HG03103 (cell line): ENCODE results near the gene PLEKHF1.
"Not testable (repeated sequence)": the region's sequence is repeated elsewhere in the genome, so short reads cannot be mapped to it uniquely, and the experiment has no call there.

ENCODE experiments used
- ATAC-seq: cut with Tn5 transposase; IDR thresholded peaks from one replicate; pipeline ENCODE4 v1.9.1; 2021; ENCODE audit warnings: low read depth; ENCODE audit not compliant: unreplicated experiment

Gene PLEKHF1, protein sequence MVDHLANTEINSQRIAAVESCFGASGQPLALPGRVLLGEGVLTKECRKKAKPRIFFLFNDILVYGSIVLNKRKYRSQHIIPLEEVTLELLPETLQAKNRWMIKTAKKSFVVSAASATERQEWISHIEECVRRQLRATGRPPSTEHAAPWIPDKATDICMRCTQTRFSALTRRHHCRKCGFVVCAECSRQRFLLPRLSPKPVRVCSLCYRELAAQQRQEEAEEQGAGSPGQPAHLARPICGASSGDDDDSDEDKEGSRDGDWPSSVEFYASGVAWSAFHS

GRCh38 chr19:29665215-29665825 lies at the start of gene PLEKHF1:
Gene PLEKHF1 (plus strand): TSS chr19:29665461. CDS start chr19:29673840, 8,379 bp downstream.
- peak; percentile 89 for ATAC-seq

DNA sequence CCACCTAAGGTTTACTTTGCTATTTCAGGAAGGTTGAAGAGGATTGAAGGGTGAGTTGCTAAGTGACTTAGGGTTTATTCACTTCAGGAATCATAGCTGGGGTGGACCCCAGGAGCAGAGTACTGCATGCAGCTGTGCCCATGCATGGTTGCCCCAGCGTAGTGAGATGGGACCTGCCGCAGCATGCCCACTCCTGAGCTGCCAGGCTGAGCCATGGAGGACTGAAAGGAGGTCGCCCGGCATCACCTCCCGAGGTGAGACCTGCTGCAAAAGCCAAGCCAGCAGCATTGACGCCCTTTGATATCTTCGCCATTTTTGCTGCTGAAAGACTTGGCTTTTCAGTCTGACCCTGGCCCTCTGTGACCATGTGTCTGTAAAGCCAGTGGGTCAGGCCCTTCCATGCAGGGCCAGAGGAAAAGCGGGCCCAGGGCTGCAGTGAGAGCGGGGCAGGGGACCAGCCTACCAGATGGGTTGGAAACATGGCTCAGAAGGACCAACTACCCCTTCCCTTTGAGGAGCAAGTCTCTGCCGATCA lies 49.3 kb upstream of the PLEKHF1 start:
- no peak for ATAC-seq

- ATAC-seq = no peak
Measured at GRCh38 chr19:29616541-29616940, 48.7 kb upstream of the PLEKHF1 start.

DNA sequence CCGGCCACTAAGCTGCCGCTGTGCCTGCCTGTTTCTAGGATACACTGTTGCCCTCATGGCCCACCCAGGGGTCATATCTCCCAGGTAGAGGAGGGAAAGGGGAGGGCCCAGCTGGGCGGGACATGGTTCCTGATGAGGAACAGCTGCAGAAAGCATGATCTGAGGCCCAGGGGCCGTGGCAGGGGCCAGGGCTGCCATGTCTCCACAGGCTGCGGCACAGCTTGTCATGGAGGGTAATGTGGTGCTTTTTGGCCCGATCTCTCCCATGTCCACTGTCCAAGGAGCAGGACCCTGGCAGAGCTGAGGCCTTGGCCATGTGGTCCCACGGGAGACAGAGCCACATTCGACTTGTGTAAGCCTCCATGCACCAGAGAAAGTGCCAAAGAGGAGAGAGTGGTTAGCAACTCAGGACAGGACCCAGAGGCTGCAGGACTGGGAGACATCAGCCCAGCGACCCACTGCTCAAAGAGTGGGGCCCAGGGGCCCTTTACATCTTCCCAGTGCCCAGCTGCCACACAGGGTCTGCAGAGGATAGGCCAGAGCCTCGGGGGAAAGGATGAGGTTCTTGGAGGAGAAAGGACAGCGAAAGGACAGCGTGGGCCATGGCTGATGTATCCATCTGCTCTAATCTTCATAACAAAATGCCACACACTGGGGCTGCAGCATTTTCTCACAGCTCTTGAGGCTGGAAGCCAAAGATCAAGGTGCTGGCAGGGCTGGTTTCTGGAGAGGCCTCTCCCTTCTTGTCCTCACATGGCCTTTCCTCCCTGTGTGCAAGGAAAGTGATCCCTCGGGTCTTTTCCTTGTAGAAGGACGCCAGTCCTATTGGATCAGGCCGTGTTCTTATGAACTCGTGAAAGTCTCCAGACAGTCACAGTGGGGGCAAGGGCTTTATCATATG lies 47.6 kb upstream of the PLEKHF1 start:
- no peak for ATAC-seq

DNA sequence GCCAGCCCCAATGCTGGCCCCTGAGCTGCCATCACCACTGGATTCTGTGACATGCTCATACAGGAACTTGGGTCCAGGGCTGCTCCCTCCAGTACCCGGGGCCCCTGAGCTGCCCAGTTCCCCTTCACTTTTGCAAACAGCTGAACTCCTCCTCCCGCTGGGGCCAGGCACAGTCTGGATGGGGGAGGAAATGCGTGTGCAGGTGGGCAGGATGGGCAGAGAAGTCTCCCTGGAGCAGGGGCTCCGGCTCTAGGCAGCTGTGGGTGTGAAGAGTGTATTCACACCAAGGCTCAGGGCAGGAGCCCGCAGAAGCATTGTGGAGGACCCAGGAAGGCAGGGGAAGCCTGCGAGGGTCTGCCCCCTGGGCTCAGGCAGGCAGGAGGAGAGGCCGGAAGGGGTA lies 46.8 kb upstream of the PLEKHF1 start:
- no peak for ATAC-seq

DNA sequence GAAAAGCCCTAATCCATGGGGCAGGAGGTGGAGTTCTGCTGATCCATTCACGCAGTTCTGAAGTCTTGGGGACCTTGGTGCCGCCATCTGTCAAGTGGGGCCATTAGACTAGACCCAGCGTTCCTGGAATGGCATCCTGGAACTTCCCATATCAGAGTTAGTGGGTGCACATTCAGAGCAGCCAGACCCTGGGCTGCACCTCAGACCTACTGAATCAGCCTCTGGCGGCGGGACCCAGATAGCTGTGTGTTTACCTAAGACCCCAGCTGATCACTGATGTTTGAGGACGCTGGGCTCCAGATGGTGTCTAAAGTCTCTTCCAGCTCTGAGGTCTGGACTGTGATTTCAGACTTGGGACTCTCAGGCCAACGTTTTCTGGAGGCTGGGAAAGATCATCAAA lies 46.4 kb upstream of the PLEKHF1 start:
- no peak for ATAC-seq

- ATAC-seq = no peak
Measured at GRCh38 chr19:29620931-29621351, 44.3 kb upstream of the PLEKHF1 start.

GRCh38 chr19:29622166-29623070 lies 42.8 kb upstream of the PLEKHF1 start:
- ATAC-seq = no peak

DNA sequence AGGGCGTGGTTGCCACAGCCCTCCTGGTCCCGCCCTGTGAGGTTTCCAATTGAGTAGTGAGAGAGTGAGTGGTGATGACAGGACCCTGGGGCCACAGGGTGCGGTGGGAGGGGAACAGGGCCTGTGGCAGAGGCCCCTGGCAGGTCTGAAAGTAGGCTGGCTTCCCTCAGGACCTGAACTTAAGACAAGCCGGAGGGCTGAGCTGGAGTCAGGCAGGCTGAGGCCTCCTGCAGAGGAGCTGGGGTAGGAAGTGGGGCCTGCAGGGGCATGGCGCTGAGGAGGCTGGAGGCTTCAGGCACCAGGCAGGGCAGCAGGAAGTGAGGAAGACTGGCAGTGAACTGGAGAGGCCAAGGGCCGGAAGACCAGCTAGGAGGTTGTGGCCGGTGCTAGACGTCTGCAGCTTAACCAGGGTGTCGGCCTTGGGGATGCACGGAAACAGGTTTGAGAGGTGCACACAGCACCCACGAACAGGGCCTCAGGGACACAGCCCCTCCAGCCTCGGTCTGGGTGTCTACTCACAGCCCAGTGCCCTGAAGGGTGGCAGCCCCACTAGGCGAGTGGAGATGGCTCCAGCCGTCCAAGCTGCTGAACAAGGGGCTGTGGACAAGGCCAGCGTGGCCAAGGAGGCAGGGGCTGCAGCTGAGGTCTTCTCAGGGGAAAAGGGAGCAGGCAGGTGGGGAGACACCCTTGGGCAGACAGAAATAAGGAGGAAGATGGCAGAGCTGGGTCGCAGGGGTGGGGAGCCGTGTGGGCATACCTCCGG lies 41.4 kb upstream of the PLEKHF1 start:
- no peak for ATAC-seq

GRCh38 chr19:29624489-29625185 lies 40.6 kb upstream of the PLEKHF1 start:
- no peak for ATAC-seq

DNA sequence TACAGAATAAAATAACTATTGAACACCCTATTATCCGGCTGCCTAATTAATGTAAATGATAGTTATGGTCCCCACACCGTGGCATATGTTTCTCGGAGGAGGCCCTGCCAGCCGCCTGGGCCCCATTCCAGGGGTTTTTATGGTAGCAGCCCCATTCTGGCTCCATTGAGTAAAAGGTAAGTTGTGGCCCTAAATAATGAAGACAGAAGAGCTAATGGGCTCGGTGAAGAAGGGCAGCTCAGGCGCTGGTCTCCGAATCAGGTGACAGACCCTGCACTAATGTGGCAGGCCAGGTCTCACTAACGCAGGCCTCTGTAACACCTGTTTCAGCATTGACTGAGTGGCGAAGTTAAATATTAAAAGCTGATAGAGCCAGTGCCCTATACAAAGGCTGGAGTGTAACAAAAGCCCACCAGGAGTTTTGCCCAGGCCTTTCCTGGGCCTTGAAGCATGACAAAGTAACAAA lies 40.0 kb upstream of the PLEKHF1 start:
- no peak for ATAC-seq

DNA sequence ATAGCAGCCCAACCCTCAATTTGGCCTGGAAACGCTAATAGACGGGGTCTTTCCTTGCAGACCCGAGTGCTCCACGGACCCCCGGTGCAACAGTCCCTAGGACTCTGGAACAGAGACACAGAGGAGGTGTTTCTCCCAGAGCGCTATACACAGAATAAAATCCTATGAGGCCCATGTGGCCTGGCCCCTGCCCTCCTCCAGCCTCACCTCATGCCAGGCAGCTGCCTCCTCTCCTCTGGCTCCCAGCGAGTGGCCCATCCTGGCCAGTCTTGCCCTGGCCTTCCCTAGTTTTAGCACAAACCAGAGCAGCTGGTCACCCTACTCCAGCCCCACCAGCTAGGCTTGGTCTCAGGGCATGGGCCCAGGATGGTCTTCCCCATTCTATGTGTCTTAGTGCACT lies 38.9 kb upstream of the PLEKHF1 start:
- ATAC-seq = no peak

- not testable (repeated sequence) for ATAC-seq
Measured at GRCh38 chr19:29626832-29627231, 38.4 kb upstream of the PLEKHF1 start.

DNA sequence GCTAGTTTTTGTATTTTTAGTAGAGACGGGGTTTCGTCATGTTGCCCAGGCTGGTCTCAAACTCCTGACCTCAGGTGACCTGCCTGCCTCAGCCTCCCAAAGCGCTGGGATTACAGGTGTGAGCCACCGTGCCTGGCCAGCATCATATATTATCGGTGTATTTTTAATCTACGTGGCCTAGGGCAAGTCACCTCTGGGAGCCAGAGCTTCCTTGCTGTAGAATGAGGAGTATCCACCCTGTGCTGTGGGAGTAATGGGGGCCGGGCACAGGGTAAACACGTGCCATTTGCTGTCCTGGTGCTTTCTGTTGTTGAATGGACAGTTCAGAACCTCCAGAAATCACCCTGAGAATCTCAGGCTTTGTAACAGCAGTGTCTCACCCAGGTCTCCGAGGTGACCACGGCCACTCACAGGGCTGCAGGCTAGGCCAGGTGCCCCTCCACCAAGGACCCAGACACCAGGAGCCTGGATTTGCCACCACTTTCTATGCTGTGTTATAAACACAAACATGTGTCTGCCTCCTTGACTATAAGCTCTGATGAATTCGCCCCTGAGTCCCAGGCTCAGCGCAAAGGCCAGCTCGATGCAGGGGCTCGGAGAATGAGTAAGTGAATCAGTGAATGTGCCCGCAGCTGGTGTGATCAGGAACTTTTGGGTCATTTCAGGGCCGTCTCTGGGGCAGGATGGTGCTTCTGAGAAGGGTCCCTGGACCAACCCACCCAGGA lies 36.4 kb upstream of the PLEKHF1 start:
- no peak for ATAC-seq

- no peak for ATAC-seq
Measured at GRCh38 chr19:29629836-29630534, 35.3 kb upstream of the PLEKHF1 start.

- no peak for ATAC-seq
Measured at GRCh38 chr19:29630655-29631054, 34.6 kb upstream of the PLEKHF1 start.

DNA sequence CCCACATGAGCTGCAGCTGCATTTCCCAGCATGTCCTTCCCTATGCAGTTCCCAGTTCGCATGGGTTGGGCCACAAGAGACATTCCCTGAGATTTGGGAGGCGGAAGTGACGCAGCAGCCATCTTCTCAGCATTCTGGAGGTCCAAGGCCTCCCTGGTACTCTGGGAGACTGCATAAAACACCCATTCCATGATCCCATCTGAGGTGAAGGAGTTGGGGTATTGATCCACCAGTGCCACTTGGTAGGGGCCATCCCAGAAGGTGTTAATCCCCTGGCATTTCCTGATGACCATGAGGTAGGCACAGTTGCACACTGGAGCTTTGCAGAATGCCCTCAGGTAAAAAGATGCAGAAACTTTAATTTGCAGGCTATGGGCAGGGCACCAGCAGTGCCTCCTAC lies 33.8 kb upstream of the PLEKHF1 start:
- ATAC-seq = no peak
